HEK293 (cell line): ENCODE measurements around the gene BMF.

Experiments
- CTCF ChIA-PET: fragments of 350-600 bp; formaldehyde crosslinking; extraction: SDS; loops from one replicate; lab custom pipeline; 2021; ENCODE audit warnings: antibody characterized with exemption; lab: Yijun Ruan, JAX
- POLR2A ChIA-PET: fragments of 300-600 bp; formaldehyde crosslinking; extraction: SDS; loops from one replicate; lab custom pipeline; 2020; ENCODE audit warnings: antibody characterized with exemption, inconsistent platforms; lab: Yijun Ruan, JAX
- H3K27ac ChIP-seq: fragments of 200-500 bp; sonication (Bioruptor generic); 2 replicates; pipeline ENCODE4 v1.5.1; 2014; ENCODE audit warnings: low read depth, low read length, control low read depth, inconsistent platforms; ENCODE audit errors: extremely low read depth
- H3K36me3 ChIP-seq, 2 experiments: fragments of 200-500 bp in 1 of 2; sonication (Bioruptor generic) in 1 of 2; 1 replicate in 1 of 2; 2 replicates in 1 of 2; pipeline ENCODE4 v1.5.1; 2014 to 2017; ENCODE audit warnings: inconsistent platforms in 2 of 2, low read length in 2 of 2; ENCODE audit not compliant: control insufficient read depth in 2 of 2, insufficient read depth in 1 of 2
- H3K4me1 ChIP-seq: fragments of 200-500 bp; sonication (Bioruptor generic); 2 replicates; pipeline ENCODE4 v1.5.1; 2014; ENCODE audit warnings: mild to moderate bottlenecking, low read length, inconsistent platforms; ENCODE audit not compliant: control insufficient read depth, insufficient read depth
- H3K4me3 ChIP-seq: 2 replicates; pipeline ENCODE4 v1.5.1; 2011; ENCODE audit warnings: low read depth, mild to moderate bottlenecking, control low read depth, low read length, moderate library complexity
- H3K9me3 ChIP-seq: fragments of 200-500 bp; sonication (Bioruptor generic); 2 replicates; pipeline ENCODE4 v1.5.1; 2014; ENCODE audit warnings: low read depth, low read length, inconsistent platforms; ENCODE audit not compliant: control insufficient read depth, insufficient read depth
- CTCF ChIP-seq: fragments of 450-650 bp; formaldehyde crosslinking; IDR thresholded peaks from 2 replicates; pipeline ENCODE4 v1.5.1; 2016; ENCODE audit warnings: missing biosample characterization, missing genetic modification characterization
- ELK4 ChIP-seq: IDR thresholded peaks from 2 replicates; pipeline ENCODE4 v1.6.1; 2011; ENCODE audit warnings: mild to moderate bottlenecking, low read depth, low read length, borderline replicate concordance
- GFI1B ChIP-seq: fragments of 450-650 bp; formaldehyde crosslinking; IDR thresholded peaks from 2 replicates; pipeline ENCODE4 v1.5.1; 2016; ENCODE audit warnings: missing biosample characterization, missing genetic modification characterization
- PATZ1 ChIP-seq: fragments of 450-650 bp; formaldehyde crosslinking; IDR thresholded peaks from 2 replicates; pipeline ENCODE4 v1.5.1; 2016; ENCODE audit warnings: missing biosample characterization, missing genetic modification characterization
- PRDM10 ChIP-seq: fragments of 450-650 bp; formaldehyde crosslinking; IDR thresholded peaks from 2 replicates; pipeline ENCODE4 v1.5.1; 2016; ENCODE audit warnings: missing biosample characterization, missing genetic modification characterization
- SP7 ChIP-seq: fragments of 450-650 bp; formaldehyde crosslinking; IDR thresholded peaks from 2 replicates; pipeline ENCODE4 v1.5.1; 2016; ENCODE audit warnings: missing biosample characterization, missing genetic modification characterization
- YY1 ChIP-seq: fragments of 450-650 bp; formaldehyde crosslinking; IDR thresholded peaks from 2 replicates; pipeline ENCODE4 v1.5.1; 2018; ENCODE audit warnings: missing biosample characterization, missing genetic modification characterization
- ZBTB20 ChIP-seq: fragments of 450-650 bp; formaldehyde crosslinking; IDR thresholded peaks from 2 replicates; pipeline ENCODE4 v1.5.1; 2016; ENCODE audit warnings: missing biosample characterization, missing genetic modification characterization
- ZNF202 ChIP-seq: fragments of 450-650 bp; formaldehyde crosslinking; IDR thresholded peaks from 2 replicates; pipeline ENCODE4 v1.5.1; 2016; ENCODE audit warnings: missing biosample characterization, missing genetic modification characterization, borderline replicate concordance
- ZNF248 ChIP-seq: fragments of 450-650 bp; formaldehyde crosslinking; IDR thresholded peaks from 2 replicates; pipeline ENCODE4 v1.5.1; 2017; ENCODE audit warnings: missing biosample characterization, missing genetic modification characterization
- ZNF280D ChIP-seq: fragments of 450-650 bp; formaldehyde crosslinking; IDR thresholded peaks from 2 replicates; pipeline ENCODE4 v1.5.1; 2016; ENCODE audit warnings: missing biosample characterization, missing genetic modification characterization
- ZNF510 ChIP-seq: fragments of 450-650 bp; formaldehyde crosslinking; IDR thresholded peaks from 2 replicates; pipeline ENCODE4 v1.5.1; 2018; ENCODE audit warnings: mild to moderate bottlenecking, missing genetic modification characterization, missing biosample characterization; ENCODE audit not compliant: insufficient replicate concordance
- ZNF654 ChIP-seq: fragments of 450-650 bp; formaldehyde crosslinking; IDR thresholded peaks from 2 replicates; pipeline ENCODE4 v1.5.1; 2016; ENCODE audit warnings: low read depth, missing biosample characterization, missing genetic modification characterization
- ZNF670 ChIP-seq: fragments of 450-650 bp; formaldehyde crosslinking; IDR thresholded peaks from 2 replicates; pipeline ENCODE4 v1.5.1; 2016; ENCODE audit warnings: missing biosample characterization, missing genetic modification characterization, low read depth
- ZNF785 ChIP-seq: fragments of 450-650 bp; formaldehyde crosslinking; IDR thresholded peaks from 2 replicates; pipeline ENCODE4 v1.5.1; 2016; ENCODE audit warnings: missing biosample characterization, missing genetic modification characterization
- ZSCAN5A ChIP-seq: fragments of 450-650 bp; formaldehyde crosslinking; IDR thresholded peaks from 2 replicates; pipeline ENCODE4 v1.5.1; 2016; ENCODE audit warnings: missing biosample characterization, missing genetic modification characterization
- ZXDB ChIP-seq: fragments of 450-650 bp; formaldehyde crosslinking; IDR thresholded peaks from 2 replicates; pipeline ENCODE4 v1.5.1; 2016; ENCODE audit warnings: missing biosample characterization, missing genetic modification characterization

BMF gene

GRCh38 chr15:40040293-40040635 is 68.4 kb downstream of the BMF start:
- H3K4me1 ChIP-seq = no peaks in the 10 kb centered on the region; the same call in 1 of the 2 replicates
- peaks cover 7 to 25% of the 10 kb centered on the region in 2 experiments for H3K36me3 ChIP-seq
- no peaks in the 10 kb centered on the region for H3K9me3 ChIP-seq
- TF ChIP-seq ZNF670 (no peak), PRDM10 (tag by site-specific recombination) (peak; percentile 46; the same call in 1 of the 2 replicates)
- ChIA-PET CTCF (interaction anchor here (0.5 to 5.1 kb wide), 5 partner anchors 28 to 234 kb away, joined by 3 to 35 read pairs (median 4); partner anchors contain the start of gene BMF), POLR2A (interaction anchor here (0.6 to 1.4 kb wide), 2 partner anchors 66 to 235 kb away, joined by 3 read pairs; no protein-coding TSS in a partner anchor)
- no peak overlapping the region for H3K4me3 ChIP-seq
- H3K27ac ChIP-seq = no peak overlapping the region

- ChIA-PET CTCF (interaction anchor here (0.7 to 5.1 kb wide), 4 partner anchors 34 to 284 kb away, joined by 3 to 35 read pairs (median 4); no protein-coding TSS in a partner anchor), POLR2A (interaction anchor here (0.7 to 1.4 kb wide), 5 partner anchors 8 to 123 kb away, joined by 3 to 5 read pairs (median 3); no protein-coding TSS in a partner anchor)
- H3K4me1 ChIP-seq = no peaks in the 10 kb centered on the region
- H3K9me3 ChIP-seq = no peaks in the 10 kb centered on the region
- peak within 1 kb of the TSS; percentile 93 for H3K27ac ChIP-seq
- peak within 1 kb of the TSS; percentile 83 for H3K4me3 ChIP-seq
- H3K36me3 ChIP-seq = peaks cover 18 to 39% of the 10 kb centered on the region in 2 experiments
- TF ChIP-seq ELK4 (no peak), ZNF654 (no peak), CTCF (tag by site-specific recombination) (peak; percentile 32; the same call in 1 of the 2 replicates), ZNF510 (tag by site-specific recombination) (no peak), ZBTB20 (tag by site-specific recombination) (peak; percentile 62), PATZ1 (tag by site-specific recombination) (peak; percentile 97), ZNF202 (tag by site-specific recombination) (no peak), YY1 (tag by site-specific recombination) (peak; percentile 34; the same call in 1 of the 2 replicates), SP7 (tag by site-specific recombination) (peak; percentile 35; the same call in 1 of the 2 replicates), ZNF280D (no peak), ZXDB (peak; percentile 41; the same call in 1 of the 2 replicates), ZNF248 (no peak), ZSCAN5A (tag by site-specific recombination) (0 out of 2 replicates have a peak, but pooled peaks have one; percentile 34), ZNF785 (tag by site-specific recombination) (no peak), GFI1B (no peak)
Observed at GRCh38 chr15:40038638-40039543, 69.8 kb downstream of the BMF start, which contains the start of gene SRP14. Gene SRP14, minus strand, starts transcription at chr15:40039181. Its CDS starts 65 bp downstream, at chr15:40039116.
